Prostate gland (tissue), 2 donors: ENCODE data around the gene TEX44.

Experiments
- CTCF ChIP-seq, 4 experiments: fragments of 200-600 bp in 2 of 4; fragments of 450-650 bp in 2 of 4; sonication (generic) in 2 of 4; IDR thresholded peaks; 1 replicate in 3 of 4; 2 replicates in 1 of 4; pipeline ENCODE4 v1.5.1; 2016 to 2019; ENCODE audit warnings: antibody characterized with exemption in 4 of 4, mild to moderate bottlenecking in 2 of 4, moderate library complexity in 2 of 4
- POLR2A ChIP-seq: fragments of 450-650 bp; IDR thresholded peaks from one replicate; pipeline ENCODE4 v1.6.1; 2016; ENCODE audit warnings: antibody characterized with exemption, mild to moderate bottlenecking
- POLR2AphosphoS5 ChIP-seq: sonication (generic); formaldehyde crosslinking; IDR thresholded peaks from one replicate; pipeline ENCODE4 v1.6.1; 2017; ENCODE audit warnings: antibody characterized with exemption

DNA sequence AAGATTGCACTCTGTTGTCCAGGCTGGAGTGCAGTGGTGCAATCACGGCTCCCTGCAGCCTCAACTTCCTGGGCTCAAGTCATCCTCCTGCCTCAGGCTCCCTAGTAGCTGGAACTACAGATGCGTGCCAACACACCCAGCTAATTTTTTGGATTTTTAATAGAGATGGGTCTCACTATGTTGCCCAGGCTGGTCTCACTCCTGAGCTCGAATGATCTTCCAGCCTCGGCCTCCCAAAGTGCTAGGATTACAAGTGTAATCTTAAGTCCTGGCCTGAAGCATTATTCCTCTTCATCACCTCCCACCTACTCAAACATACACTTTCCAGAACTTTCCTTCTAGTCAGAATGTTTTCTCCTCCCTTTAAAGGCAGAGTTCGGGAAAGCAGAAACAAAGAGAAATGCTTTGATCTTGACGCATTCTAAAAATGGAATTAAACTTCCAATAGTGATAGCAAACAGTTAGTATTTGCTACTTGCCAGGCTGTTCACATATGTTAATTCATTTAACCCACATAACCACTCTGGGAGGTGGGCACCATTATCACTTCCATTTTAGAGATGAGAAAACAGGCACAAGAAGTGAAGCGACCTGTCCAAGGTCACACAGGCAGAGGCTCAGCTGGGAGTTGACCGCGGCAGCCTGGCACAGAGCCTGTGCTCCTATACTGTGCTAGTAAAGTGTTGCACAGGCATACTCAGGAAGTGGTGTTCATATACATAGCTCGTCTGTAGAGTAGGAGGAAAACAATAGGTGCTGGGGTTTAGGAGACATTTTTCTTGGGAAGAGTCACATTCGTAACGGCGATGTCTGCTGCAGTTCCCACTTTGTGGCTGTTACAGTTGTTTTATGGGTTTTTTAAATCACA, 24.6 kb downstream of the TEX44 start:
- TF ChIP-seq CTCF (IDR thresholded peaks at IDR 0.05) (no peak), POLR2AphosphoS5 (no peak), POLR2A (no peak)
